NB4 (cell line): ENCODE results near the gene WFS1.

ENCODE experiments used
- TF ChIP-seq, protein P1 (sequence below): IDR thresholded peaks from one replicate; pipeline ENCODE4 v1.5.1; 2012; ENCODE audit warnings: low read depth, low read length
- TF ChIP-seq, protein P2 (sequence below): IDR thresholded peaks from 2 replicates; pipeline ENCODE4 v1.6.1; 2011; ENCODE audit warnings: low read depth, low read length

DNA sequence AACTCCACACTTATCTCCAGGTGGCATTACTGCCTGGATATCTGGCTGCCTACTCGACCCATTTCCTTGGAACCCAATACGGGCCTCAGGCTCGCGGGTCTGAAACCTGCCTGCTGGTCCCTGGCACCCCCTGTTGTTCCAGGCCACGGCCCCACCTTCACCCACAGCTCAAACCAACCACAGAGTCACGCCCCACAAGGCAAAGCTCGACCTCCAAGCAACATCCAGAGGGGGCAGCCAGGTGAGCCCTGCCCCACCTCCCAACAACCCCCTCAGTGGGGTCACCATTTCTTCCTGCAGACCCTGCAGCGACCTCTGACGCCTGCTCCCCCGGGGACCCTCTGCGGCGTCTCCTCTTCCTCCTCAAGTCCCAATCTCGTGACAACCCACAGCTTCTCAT is 76.2 kb downstream of the WFS1 start:
- TF ChIP-seq, protein P1, sequence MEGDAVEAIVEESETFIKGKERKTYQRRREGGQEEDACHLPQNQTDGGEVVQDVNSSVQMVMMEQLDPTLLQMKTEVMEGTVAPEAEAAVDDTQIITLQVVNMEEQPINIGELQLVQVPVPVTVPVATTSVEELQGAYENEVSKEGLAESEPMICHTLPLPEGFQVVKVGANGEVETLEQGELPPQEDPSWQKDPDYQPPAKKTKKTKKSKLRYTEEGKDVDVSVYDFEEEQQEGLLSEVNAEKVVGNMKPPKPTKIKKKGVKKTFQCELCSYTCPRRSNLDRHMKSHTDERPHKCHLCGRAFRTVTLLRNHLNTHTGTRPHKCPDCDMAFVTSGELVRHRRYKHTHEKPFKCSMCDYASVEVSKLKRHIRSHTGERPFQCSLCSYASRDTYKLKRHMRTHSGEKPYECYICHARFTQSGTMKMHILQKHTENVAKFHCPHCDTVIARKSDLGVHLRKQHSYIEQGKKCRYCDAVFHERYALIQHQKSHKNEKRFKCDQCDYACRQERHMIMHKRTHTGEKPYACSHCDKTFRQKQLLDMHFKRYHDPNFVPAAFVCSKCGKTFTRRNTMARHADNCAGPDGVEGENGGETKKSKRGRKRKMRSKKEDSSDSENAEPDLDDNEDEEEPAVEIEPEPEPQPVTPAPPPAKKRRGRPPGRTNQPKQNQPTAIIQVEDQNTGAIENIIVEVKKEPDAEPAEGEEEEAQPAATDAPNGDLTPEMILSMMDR: no peak
- TF ChIP-seq, protein P2, sequence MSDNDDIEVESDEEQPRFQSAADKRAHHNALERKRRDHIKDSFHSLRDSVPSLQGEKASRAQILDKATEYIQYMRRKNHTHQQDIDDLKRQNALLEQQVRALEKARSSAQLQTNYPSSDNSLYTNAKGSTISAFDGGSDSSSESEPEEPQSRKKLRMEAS: no peak
